ENCODE measurements around the gene NOTUM.

The NOTUM gene

GRCh38 chr17:81996232-81996756 lies 35.3 kb upstream of the NOTUM start:
- DNase-seq (ENCODE audit: low read depth) = no peak
- H3K4me3 ChIP-seq (ENCODE audit: low read depth, low read length) = no peak overlapping the region
- TF ChIP-seq, protein P1, sequence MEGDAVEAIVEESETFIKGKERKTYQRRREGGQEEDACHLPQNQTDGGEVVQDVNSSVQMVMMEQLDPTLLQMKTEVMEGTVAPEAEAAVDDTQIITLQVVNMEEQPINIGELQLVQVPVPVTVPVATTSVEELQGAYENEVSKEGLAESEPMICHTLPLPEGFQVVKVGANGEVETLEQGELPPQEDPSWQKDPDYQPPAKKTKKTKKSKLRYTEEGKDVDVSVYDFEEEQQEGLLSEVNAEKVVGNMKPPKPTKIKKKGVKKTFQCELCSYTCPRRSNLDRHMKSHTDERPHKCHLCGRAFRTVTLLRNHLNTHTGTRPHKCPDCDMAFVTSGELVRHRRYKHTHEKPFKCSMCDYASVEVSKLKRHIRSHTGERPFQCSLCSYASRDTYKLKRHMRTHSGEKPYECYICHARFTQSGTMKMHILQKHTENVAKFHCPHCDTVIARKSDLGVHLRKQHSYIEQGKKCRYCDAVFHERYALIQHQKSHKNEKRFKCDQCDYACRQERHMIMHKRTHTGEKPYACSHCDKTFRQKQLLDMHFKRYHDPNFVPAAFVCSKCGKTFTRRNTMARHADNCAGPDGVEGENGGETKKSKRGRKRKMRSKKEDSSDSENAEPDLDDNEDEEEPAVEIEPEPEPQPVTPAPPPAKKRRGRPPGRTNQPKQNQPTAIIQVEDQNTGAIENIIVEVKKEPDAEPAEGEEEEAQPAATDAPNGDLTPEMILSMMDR (conservative IDR thresholded peaks at IDR 0.05; ENCODE audit: low read depth, low read length) = no peak

DNA sequence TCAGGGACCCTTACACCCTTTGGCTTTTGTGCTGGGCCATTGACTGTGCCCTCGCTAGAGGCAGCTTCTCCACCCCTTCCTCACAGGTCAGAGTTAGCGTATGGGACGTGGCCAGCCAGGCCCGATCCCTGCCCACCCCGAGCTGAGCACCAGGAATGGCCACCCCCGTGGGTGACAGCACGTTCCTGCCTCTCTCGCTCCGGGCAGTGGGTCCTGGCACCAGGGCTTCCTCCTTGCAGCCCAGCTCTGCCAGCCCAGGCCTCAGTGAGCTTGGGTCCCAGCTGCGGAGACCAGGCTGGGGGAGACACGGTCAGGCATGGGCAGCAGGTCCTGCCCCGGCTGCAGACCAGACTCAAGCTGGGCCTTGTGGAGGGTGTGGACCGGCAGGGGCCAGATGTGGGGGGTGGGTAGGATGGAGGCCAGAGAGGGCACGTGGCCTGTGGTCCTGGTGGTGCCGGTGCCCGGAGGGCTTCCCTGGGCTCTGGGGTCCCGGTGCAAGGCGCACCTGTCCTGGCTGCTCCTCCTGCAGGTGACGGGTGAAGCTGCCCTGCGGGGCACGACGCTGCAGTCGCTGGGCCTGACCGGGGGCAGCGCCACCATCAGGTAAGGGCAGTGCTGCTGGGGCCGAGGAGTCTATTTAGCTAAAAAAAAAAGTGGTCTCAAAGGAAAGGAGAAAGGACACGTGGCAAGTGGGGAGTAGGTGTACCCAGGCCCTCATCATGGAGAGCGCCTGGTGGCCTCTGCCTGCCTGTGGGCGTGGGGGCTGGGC lies 34.7 kb upstream of the NOTUM start:
- TF ChIP-seq, protein P1 (conservative IDR thresholded peaks at IDR 0.05; ENCODE audit: low read depth, low read length) = no peak
- no peak for DNase-seq (ENCODE audit: low read depth)
- H3K4me3 ChIP-seq (ENCODE audit: low read depth, low read length) = no peak overlapping the region

GRCh38 chr17:81994593-81995462 lies 33.8 kb upstream of the NOTUM start:
- TF ChIP-seq, protein P1 (conservative IDR thresholded peaks at IDR 0.05; ENCODE audit: low read depth, low read length) = no peak
- DNase-seq (ENCODE audit: low read depth) = peak; percentile 17
- H3K4me3 ChIP-seq (ENCODE audit: low read depth, low read length) = no peak overlapping the region

DNA sequence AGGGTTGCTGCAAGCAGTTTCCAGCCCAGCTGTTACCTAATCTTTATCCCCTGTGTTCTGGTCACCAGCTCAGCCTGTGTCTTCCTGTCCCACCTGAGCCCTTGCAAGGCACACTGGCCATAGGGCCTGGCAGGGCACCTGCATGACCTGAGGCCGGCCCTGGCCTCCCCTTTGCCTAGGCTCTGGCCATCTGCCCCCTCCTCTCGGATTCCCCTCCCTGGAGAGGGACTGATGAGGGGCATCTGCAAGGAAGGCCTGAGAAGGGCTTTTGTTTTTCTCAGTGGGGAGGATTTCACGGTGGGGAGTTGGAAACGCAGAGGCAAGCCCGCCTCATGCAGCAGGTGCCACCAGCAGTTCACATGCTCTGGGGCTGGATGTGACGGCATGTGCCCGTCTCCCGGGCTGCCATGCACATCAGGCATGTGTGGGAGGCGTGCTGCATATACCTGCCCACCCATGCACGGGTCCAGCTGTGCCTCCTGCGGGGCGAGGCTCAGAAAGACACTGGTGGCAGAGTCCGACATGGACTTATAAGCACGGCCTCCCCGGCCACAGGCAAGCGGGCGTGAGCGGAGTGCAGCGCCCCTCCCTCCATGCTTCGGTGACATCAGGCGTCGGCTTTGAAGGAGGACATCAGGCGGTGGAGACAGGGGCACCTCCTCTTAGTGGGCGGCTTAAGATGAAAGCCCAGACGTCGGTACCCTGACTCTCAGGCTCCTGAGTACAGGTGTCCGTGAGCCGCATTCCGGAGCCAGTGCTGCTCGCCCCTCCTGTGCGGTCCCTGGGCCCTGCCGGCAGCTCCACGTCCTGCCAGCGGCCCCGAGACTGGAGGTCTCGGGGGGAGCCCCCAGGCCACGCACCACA lies 33.0 kb upstream of the NOTUM start:
- no peak overlapping the region for H3K4me3 ChIP-seq (ENCODE audit: low read depth, low read length)
- TF ChIP-seq, protein P1 (conservative IDR thresholded peaks at IDR 0.05; ENCODE audit: low read depth, low read length) = no peak
- DNase-seq (ENCODE audit: low read depth) = no peak

DNA sequence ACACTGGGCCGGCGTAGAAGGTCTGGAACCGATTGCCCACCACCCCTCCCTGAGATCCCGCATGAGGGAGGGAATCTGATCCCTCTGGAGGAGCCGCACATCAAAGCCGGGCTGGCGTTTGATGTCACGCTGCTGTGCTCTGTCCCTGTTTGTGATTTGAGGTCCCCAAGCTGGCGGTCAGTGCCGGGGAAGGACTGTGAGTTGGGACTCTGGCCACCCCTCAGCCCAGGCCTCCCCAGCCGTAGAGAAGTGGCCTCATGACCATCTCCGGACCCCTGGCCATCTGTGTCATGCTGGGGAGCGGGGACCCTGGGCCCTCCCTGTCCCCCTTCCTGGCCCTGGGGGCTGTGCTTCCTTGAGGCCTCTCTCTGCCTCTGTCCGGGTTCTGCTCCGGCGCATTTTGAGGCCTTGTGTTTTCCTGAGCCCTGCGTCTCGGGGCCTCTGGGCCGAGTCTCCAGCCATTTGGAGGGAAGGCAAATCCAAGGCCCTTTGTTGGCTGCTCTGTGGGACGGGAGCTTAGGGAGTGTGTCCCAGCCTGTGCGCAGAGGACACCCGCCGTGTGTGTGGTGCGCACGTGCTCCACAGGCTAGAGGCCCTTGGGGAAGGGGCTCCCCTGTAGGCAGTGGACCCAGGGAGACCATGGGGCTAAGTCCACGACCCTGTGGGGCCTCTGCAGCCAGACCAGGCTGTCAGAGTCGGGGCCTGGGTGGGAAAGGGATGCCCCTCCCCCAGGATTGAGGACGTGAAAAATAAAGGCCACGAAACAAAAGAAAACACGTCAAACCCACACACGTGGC lies 31.5 kb upstream of the NOTUM start:
- TF ChIP-seq, protein P1 (conservative IDR thresholded peaks at IDR 0.05; ENCODE audit: low read depth, low read length) = no peak
- no peak overlapping the region for H3K4me3 ChIP-seq (ENCODE audit: low read depth, low read length)
- no peak for DNase-seq (ENCODE audit: low read depth)
